Measurements from ENCODE around the gene AHCYL2.

Gene AHCYL2

DNA sequence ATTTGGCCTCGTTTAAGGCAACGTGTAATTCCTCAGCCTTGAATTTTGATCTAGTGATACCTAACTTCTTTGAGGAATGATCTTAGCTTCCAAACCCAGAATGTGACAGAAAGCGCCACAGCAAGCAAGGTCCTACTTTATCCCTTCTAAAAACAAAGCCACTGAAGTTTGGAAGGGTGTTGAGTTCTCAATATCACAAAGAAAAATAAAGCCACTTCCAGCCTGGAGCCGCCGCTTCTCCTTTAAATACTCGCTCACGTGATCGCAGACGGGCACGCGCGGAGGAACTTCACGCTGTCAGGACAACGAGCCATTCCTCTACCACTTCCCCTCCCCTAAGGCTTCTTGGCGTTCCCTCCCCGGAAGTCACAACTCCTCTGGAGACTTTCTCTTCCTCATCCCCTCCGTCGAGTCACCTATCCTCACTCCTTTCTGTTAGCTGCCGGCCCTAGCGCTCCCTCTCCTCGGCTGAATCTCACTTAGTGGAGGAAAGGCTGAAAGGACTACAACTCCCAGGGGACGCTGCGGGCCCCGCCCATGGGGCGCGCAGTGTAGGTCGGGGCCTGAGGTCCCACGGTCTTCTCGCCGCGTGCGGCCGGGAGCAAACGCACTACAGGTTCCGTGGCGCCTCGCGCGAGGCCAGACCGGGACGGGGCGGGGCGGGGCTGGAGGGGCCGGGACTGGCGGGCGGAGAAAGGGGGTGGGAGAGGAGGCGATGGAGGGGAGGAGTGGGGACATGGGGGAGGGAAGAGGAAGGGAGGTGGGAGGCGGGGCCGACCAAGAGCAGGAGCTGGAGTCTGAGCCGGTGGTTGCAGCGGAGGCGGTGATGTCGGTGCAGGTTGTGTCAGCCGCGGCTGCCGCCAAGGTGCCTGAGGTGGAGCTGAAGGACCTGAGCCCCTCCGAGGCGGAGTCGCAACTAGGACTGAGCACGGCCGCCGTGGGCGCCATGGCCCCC, at the start of gene AHCYL2:
Gene AHCYL2, plus strand, starts transcription at position 780 of the 955 bp plus-strand sequence.
- DNase-seq (ENCODE audit: low read depth), result peak; percentile 98

- DNase-seq (ENCODE audit: low read depth), result no peak
These were observed 47.7 kb upstream of the AHCYL2 start for GRCh38 chr7:129176916-129177710.

- no peak for DNase-seq (ENCODE audit: low read depth)
These were observed 39.7 kb upstream of the AHCYL2 start for GRCh38 chr7:129184981-129185670.

- no peak for DNase-seq (ENCODE audit: low read depth)
These were observed 38.0 kb upstream of the AHCYL2 start for GRCh38 chr7:129186749-129187260.

- DNase-seq (ENCODE audit: low read depth), result no peak
These were observed 37.0 kb upstream of the AHCYL2 start for GRCh38 chr7:129187681-129188371.

DNA sequence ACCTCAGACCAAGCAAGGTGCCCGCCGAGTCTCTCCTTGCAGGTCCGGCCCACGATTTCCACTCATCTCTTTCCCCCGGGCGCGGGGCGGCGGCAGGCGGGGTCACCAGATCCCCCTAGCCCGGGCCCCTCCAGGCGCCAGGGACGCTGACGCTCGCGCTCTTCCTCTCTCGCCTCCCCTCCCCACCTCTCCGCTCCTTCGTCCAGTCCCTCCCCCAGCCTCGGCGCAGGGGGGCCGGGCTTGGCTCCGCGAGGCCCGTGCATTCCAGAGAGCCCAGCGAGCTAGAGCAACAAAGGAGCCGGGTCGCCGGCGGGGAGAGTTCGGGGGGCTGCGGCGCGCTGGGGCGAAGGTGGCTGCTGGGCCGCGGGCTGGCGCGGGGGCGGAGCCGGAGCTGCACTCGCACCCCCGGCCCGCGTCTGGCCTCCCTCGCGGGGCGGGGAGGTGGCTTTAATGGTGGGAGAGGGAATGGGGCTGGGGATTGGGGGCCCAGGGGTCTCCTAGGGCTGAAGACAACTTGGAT, 36.4 kb upstream of the AHCYL2 start, which contains the start of gene SMO:
Gene SMO, plus strand, starts transcription at position 262 of the 520 bp plus-strand sequence. CDS start 519 bp downstream, outside the sequence.
- no peak for DNase-seq (ENCODE audit: low read depth)

DNA sequence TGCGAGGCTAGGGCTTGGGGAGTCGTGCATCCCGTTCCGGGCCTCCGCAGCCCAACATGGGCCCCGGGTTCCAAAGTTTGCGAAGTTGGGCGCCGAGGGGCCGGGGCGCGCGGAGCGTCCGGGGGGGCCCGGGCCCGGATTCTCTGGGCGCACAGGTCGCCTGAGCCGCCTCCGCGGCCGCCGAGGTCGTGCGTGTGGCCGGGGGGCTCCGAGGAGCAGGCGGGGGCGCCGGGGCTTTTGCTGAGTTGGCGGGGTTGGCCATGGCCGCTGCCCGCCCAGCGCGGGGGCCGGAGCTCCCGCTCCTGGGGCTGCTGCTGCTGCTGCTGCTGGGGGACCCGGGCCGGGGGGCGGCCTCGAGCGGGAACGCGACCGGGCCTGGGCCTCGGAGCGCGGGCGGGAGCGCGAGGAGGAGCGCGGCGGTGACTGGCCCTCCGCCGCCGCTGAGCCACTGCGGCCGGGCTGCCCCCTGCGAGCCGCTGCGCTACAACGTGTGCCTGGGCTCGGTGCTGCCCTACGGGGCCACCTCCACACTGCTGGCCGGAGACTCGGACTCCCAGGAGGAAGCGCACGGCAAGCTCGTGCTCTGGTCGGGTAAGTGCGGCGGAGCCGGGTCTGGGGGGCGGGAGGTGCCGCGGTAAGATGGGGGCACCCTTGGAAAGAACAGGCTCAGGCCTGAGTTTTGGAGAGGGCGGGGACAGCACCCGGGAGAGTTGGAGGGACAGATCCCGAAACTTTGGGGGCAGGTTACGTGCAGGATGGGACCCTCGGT, 35.8 kb upstream of the AHCYL2 start:
- no peak for DNase-seq (ENCODE audit: low read depth)

GRCh38 chr7:129189661-129190310, 35.0 kb upstream of the AHCYL2 start:
- no peak for DNase-seq (ENCODE audit: low read depth)

DNA sequence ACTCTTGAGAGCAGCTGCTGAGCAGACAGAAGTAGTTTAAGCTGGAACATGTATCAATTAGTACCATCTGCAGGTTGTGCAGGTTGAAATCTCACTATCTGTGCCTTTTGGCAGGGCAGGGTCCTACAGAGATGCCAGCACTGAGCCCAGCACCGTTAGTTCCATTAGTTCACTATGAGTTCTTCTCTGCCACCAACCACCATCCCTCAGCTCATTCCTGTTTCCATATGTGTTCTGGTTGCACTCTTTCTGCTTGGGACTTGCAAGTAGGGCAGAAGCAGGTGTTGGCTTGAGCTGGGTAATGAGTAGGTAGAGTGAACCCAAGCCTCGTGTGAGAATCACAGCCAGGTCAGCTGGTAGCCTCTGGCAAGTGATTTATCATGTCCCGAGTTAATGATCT, 33.6 kb upstream of the AHCYL2 start:
- no peak for DNase-seq (ENCODE audit: low read depth)

DNA sequence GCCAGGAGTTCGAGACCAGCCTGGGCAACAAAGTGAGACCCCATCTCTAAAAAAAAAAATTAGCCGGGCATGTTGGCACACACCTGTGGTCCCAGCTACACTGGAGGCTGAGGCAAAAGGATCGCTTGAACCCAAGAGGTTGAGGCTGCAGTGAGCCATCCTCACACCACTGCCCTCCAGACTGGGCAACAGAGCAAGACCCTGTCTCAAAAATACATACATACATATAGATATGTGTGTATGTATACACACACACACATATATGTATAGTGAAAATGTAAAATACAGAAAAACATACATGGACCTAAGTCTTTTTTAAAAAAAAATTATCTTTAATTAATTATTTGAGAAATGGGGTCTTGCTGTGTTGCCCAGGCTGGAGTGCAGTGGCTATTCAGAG, 30.9 kb upstream of the AHCYL2 start:
- no peak for DNase-seq (ENCODE audit: low read depth)

DNA sequence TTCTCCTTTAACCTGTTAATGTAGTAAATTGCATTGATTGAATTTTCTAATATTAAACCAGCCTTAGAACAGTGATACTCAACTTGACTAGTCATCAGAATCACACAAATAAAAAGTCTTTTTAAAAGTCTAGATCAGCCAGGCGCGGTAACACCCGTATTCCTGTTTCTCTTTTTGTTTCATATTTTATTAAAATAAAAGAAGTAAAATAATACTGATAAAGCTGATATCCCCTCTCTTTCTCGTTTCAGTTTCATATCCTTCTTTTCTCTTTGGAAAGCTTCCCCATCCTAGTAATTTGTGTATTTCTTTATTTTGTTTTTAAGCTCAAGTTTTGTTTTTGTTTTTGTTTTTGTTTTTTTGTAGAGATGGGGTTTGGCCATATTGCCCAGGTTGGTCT, 27.1 kb upstream of the AHCYL2 start:
- DNase-seq (ENCODE audit: low read depth), result no peak

GRCh38 chr7:129199406-129199805, 25.4 kb upstream of the AHCYL2 start:
- DNase-seq (ENCODE audit: low read depth), result no peak

GRCh38 chr7:129202058-129202777, 22.6 kb upstream of the AHCYL2 start:
- no peak for DNase-seq (ENCODE audit: low read depth)

- no peak for DNase-seq (ENCODE audit: low read depth)
These were observed 21.6 kb upstream of the AHCYL2 start for GRCh38 chr7:129203050-129203741.

GRCh38 chr7:129205126-129205818, 19.6 kb upstream of the AHCYL2 start:
- no peak for DNase-seq (ENCODE audit: low read depth)

GRCh38 chr7:129205987-129206785, 18.6 kb upstream of the AHCYL2 start:
- DNase-seq (ENCODE audit: low read depth), result no peak

GRCh38 chr7:129208667-129209066, 16.2 kb upstream of the AHCYL2 start:
- DNase-seq (ENCODE audit: low read depth), result no peak

Measured in stimulated activated CD4-positive, alpha-beta T cell treated with anti-CD3 and anti-CD28 coated beads, Interleukin-2, amount 100 ng/mL, for 4 hours (primary cell).